Measurements from ENCODE around the gene CYP2F1.

GRCh38 chr19:41116261-41116660 is 2.0 kb downstream of the CYP2F1 start:
- no peak for TF ChIP-seq POLR2A (IDR thresholded peaks at IDR 0.05)
- TF ChIP-seq, protein P1, sequence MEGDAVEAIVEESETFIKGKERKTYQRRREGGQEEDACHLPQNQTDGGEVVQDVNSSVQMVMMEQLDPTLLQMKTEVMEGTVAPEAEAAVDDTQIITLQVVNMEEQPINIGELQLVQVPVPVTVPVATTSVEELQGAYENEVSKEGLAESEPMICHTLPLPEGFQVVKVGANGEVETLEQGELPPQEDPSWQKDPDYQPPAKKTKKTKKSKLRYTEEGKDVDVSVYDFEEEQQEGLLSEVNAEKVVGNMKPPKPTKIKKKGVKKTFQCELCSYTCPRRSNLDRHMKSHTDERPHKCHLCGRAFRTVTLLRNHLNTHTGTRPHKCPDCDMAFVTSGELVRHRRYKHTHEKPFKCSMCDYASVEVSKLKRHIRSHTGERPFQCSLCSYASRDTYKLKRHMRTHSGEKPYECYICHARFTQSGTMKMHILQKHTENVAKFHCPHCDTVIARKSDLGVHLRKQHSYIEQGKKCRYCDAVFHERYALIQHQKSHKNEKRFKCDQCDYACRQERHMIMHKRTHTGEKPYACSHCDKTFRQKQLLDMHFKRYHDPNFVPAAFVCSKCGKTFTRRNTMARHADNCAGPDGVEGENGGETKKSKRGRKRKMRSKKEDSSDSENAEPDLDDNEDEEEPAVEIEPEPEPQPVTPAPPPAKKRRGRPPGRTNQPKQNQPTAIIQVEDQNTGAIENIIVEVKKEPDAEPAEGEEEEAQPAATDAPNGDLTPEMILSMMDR (IDR thresholded peaks at IDR 0.05) = no peak
